ENCODE data around the gene CYP11A1. TPM values are rescaled to one million over a fixed set of nuclear protein-coding genes. Genes with fewer than 3 reads are reported as not detected.

The CYP11A1 gene
- polyA plus RNA-seq, 2 of the 4 experiments (the other 2 are of a cell fraction): 0.06 TPM; not detected in 1

DNA sequence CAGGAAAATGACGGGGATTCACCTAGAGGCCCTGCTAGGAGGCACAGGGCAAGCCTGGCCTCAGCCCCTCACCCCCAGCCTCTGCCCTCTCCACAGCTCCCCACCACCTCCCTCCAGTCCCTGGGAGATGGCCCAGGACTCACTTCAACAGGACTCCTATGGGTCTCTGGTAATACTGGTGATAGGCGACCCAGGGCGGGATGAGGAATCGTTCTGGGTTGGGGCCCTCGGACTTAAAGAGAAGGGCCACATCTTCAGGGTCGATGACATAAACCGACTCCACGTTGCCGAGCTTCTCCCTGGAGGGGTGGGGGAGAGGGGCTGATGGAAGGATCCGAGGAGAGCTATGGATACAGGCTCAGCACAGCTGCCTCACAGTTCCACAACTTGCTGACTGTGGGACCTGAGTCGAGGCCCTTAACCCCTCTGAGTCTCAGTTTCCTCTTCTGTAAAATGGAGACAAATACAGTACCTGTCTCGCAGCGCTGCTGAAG lies 19.6 kb downstream of the CYP11A1 start:
- no peak for TF ChIP-seq POLR2AphosphoS2 (conservative IDR thresholded peaks at IDR 0.05; ENCODE audit: low read length)
- TF ChIP-seq KDM5A (IDR thresholded peaks at IDR 0.05): no peak
- TF ChIP-seq CBX8 (IDR thresholded peaks at IDR 0.05): no peak
- TF ChIP-seq CBX2 (IDR thresholded peaks at IDR 0.05; ENCODE audit: borderline replicate concordance, low read depth): no peak
- TF ChIP-seq SMC3 (IDR thresholded peaks at IDR 0.05): no peak
- TF ChIP-seq JUN (IDR thresholded peaks at IDR 0.05): no peak
- no peak for TF ChIP-seq BHLHE40 (IDR thresholded peaks at IDR 0.05; ENCODE audit: low read depth, low read length)
- no peak for TF ChIP-seq PHF8 (IDR thresholded peaks at IDR 0.05; ENCODE audit: borderline replicate concordance, low read depth)
- TF ChIP-seq EHMT2 (IDR thresholded peaks at IDR 0.05; ENCODE audit: low read depth): no peak
- no peak for TF ChIP-seq MYC (IDR thresholded peaks at IDR 0.05; ENCODE audit: borderline replicate concordance, low read length)
- H3K27ac ChIP-seq: no peak overlapping the region
- no peaks in the 10 kb centered on the region for H3K9me3 ChIP-seq
- ATAC-seq (no peak), DNase-seq (ENCODE audit: low read depth in 1 of 2, low spot score in 1 of 2) (no peak), FAIRE-seq (no peak)
- POLR2A ChIA-PET: no interaction called here
- H3K4me1 ChIP-seq: no peaks in the 10 kb centered on the region
- no peak overlapping the region for H3K4me2 ChIP-seq
- WGBS (ENCODE audit: missing lambda C conversion rate): 61% methylated on average over 12 of the region's 13 CpGs
- CTCF ChIA-PET: interaction anchor here (1.1 kb wide), 1 partner anchor 10 kb away, joined by 3 read pairs; no protein-coding TSS in a partner anchor
- no peak overlapping the region for H3K4me3 ChIP-seq

DNA sequence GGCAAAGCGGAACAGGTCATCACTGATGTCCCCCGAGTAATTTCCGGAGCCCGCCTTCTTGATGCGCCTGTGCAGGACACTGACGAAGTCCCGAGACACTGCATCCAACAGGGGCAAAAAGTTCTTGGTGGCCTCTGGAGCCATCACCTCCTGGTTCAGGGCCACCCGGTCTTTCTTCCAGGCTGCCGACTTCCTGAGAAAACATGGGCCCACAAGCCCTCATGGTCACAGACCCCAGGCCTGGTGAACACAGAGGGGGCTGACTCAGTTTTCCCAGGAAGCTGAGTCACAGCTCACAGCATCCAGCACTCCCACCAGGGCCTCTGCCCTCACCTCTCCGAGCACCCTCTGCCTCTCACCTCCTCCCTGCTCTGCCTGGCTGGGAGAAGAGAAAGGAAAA lies 22.4 kb downstream of the CYP11A1 start:
- DNase-seq (ENCODE audit: low read depth in 1 of 2, low spot score in 1 of 2) (no peak), FAIRE-seq (no peak), ATAC-seq (no peak)
- TF ChIP-seq RARB (CRISPR knock-in tag; IDR thresholded peaks at IDR 0.05) (no peak), CEBPB (IDR thresholded peaks at IDR 0.05) (no peak), CHD4 (IDR thresholded peaks at IDR 0.05; ENCODE audit: borderline replicate concordance) (no peak), KDM5A (IDR thresholded peaks at IDR 0.05) (no peak), SMC3 (IDR thresholded peaks at IDR 0.05) (no peak)
- TF ChIP-seq, protein P1, sequence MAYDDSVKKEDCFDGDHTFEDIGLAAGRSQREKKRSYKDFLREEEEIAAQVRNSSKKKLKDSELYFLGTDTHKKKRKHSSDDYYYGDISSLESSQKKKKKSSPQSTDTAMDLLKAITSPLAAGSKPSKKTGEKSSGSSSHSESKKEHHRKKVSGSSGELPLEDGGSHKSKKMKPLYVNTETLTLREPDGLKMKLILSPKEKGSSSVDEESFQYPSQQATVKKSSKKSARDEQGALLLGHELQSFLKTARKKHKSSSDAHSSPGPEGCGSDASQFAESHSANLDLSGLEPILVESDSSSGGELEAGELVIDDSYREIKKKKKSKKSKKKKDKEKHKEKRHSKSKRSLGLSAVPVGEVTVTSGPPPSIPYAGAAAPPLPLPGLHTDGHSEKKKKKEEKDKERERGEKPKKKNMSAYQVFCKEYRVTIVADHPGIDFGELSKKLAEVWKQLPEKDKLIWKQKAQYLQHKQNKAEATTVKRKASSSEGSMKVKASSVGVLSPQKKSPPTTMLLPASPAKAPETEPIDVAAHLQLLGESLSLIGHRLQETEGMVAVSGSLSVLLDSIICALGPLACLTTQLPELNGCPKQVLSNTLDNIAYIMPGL (CRISPR knock-in tag; IDR thresholded peaks at IDR 0.05; ENCODE audit: borderline replicate concordance): no peak
- TF ChIP-seq, protein P2, sequence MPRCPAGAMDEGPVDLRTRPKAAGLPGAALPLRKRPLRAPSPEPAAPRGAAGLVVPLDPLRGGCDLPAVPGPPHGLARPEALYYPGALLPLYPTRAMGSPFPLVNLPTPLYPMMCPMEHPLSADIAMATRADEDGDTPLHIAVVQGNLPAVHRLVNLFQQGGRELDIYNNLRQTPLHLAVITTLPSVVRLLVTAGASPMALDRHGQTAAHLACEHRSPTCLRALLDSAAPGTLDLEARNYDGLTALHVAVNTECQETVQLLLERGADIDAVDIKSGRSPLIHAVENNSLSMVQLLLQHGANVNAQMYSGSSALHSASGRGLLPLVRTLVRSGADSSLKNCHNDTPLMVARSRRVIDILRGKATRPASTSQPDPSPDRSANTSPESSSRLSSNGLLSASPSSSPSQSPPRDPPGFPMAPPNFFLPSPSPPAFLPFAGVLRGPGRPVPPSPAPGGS (IDR thresholded peaks at IDR 0.05): no peak
- Histone ChIP-seq H3K9me3 (no peaks in the 10 kb centered on the region), H3K4me3 (no peak overlapping the region), H3K27ac (no peak overlapping the region), H3K4me1 (no peaks in the 10 kb centered on the region), H3K4me2 (no peak overlapping the region)
- ChIA-PET POLR2A (no interaction called here), CTCF (no interaction called here)
- 79% methylated on average over 10 of the region's 10 CpGs for WGBS (ENCODE audit: missing lambda C conversion rate)

DNA sequence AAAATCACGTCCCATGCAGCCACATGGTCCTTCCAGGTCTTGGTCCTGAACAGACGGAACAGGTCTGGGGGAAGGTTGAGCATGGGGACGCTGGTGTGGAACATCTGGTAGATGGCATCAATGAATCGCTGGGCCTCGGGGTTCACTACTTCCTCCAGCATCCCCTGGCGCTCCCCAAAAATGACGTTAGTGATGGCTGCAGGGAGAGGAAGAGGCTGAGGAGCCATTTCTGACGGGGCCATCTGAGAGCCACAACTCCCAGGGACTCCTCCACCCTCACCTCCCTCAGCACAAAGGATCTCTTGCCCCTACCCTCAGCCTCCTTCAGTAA lies 23.7 kb downstream of the CYP11A1 start:
- ATAC-seq (no peak), DNase-seq (ENCODE audit: low read depth in 1 of 2, low spot score in 1 of 2) (no peak), FAIRE-seq (no peak)
- TF ChIP-seq, protein P3, sequence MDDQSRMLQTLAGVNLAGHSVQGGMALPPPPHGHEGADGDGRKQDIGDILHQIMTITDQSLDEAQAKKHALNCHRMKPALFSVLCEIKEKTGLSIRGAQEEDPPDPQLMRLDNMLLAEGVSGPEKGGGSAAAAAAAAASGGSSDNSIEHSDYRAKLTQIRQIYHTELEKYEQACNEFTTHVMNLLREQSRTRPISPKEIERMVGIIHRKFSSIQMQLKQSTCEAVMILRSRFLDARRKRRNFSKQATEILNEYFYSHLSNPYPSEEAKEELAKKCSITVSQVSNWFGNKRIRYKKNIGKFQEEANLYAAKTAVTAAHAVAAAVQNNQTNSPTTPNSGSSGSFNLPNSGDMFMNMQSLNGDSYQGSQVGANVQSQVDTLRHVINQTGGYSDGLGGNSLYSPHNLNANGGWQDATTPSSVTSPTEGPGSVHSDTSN (IDR thresholded peaks at IDR 0.05): no peak
- TF ChIP-seq, protein P4, sequence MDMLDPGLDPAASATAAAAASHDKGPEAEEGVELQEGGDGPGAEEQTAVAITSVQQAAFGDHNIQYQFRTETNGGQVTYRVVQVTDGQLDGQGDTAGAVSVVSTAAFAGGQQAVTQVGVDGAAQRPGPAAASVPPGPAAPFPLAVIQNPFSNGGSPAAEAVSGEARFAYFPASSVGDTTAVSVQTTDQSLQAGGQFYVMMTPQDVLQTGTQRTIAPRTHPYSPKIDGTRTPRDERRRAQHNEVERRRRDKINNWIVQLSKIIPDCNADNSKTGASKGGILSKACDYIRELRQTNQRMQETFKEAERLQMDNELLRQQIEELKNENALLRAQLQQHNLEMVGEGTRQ (IDR thresholded peaks at IDR 0.05): no peak
- TF ChIP-seq GATA3 (IDR thresholded peaks at IDR 0.05; ENCODE audit: borderline replicate concordance): no peak
- no peak for TF ChIP-seq NPAS2 (CRISPR knock-in tag; IDR thresholded peaks at IDR 0.05; ENCODE audit: borderline replicate concordance)
- TF ChIP-seq HDAC2 (IDR thresholded peaks at IDR 0.05): no peak
- TF ChIP-seq FOXS1 (CRISPR knock-in tag; IDR thresholded peaks at IDR 0.05): no peak
- no peak for TF ChIP-seq HOXA7 (CRISPR knock-in tag; IDR thresholded peaks at IDR 0.05)
- H3K4me2 ChIP-seq: no peak overlapping the region
- no peaks in the 10 kb centered on the region for H3K9me3 ChIP-seq
- no peaks in the 10 kb centered on the region for H3K4me1 ChIP-seq
- 74% methylated on average over 7 of the region's 8 CpGs for WGBS (ENCODE audit: missing lambda C conversion rate)
- POLR2A ChIA-PET: no interaction called here
- H3K4me3 ChIP-seq: no peak overlapping the region
- no peak overlapping the region for H3K27ac ChIP-seq
- CTCF ChIA-PET: no interaction called here
